HepG2 (cell line): Measurements from ENCODE around the gene SELENOM. TPM values are rescaled to one million over a fixed set of nuclear protein-coding genes. Genes with fewer than 3 reads are reported as not detected.

Experiments
- BRCA1 ChIP-seq: sonication (generic); formaldehyde crosslinking; IDR thresholded peaks from 2 replicates; pipeline ENCODE4 v1.4.0; 2020; ENCODE audit warnings: missing genetic modification reagents
- ERF ChIP-seq: IDR thresholded peaks from 2 replicates; pipeline ENCODE4 v1.6.1; 2018; ENCODE audit warnings: missing biosample characterization, missing genetic modification reagents
- GATAD2A ChIP-seq: IDR thresholded peaks from 2 replicates; pipeline ENCODE4 v1.6.1; 2016
- JUN ChIP-seq: sonication (generic); formaldehyde crosslinking; IDR thresholded peaks from 2 replicates; pipeline ENCODE4 v1.4.0; 2020; ENCODE audit warnings: mild to moderate bottlenecking, missing genetic modification reagents
- KAT8 ChIP-seq: IDR thresholded peaks from 2 replicates; pipeline ENCODE4 v1.6.1; 2016; ENCODE audit warnings: missing genetic modification reagents, missing compliant biosample characterization
- KLF9 ChIP-seq: IDR thresholded peaks from 2 replicates; pipeline ENCODE4 v1.6.1; 2016; ENCODE audit warnings: low read depth
- MEIS1 ChIP-seq: sonication (generic); formaldehyde crosslinking; IDR thresholded peaks from 2 replicates; pipeline ENCODE4 v1.9.0; 2021; ENCODE audit warnings: mild to moderate bottlenecking, missing genetic modification reagents, moderate library complexity, borderline replicate concordance
- PRMT3 ChIP-seq: sonication (generic); formaldehyde crosslinking; IDR thresholded peaks from 2 replicates; pipeline ENCODE4 v1.8.1; 2022; ENCODE audit warnings: low read depth, mild to moderate bottlenecking, moderate library complexity, missing genetic modification reagents, borderline replicate concordance
- SIX1 ChIP-seq: sonication (generic); formaldehyde crosslinking; IDR thresholded peaks from 2 replicates; pipeline ENCODE4 v1.4.0; 2020; ENCODE audit warnings: missing genetic modification reagents, borderline replicate concordance
- SMAD9 ChIP-seq: sonication (generic); formaldehyde crosslinking; IDR thresholded peaks from 2 replicates; pipeline ENCODE4 v1.5.1; 2020; ENCODE audit warnings: mild to moderate bottlenecking, missing genetic modification reagents
- SRSF9 ChIP-seq: fragments of 200-400 bp; formaldehyde crosslinking; IDR thresholded peaks from 2 replicates; pipeline ENCODE4 v1.6.1; 2018; ENCODE audit warnings: borderline replicate concordance, mild to moderate bottlenecking, low read depth, low read length; ENCODE audit not compliant: insufficient read depth, poor library complexity, severe bottlenecking
- TFE3 ChIP-seq: IDR thresholded peaks from 2 replicates; pipeline ENCODE4 v1.6.1; 2016
- ZNF143 ChIP-seq: sonication (generic); formaldehyde crosslinking; IDR thresholded peaks from 2 replicates; pipeline ENCODE4 v1.4.0; 2020; ENCODE audit warnings: missing genetic modification reagents
- ZNF552 ChIP-seq: sonication (generic); formaldehyde crosslinking; IDR thresholded peaks from 2 replicates; pipeline ENCODE4 v1.9.0; 2022; ENCODE audit warnings: missing genetic modification reagents, mild to moderate bottlenecking, borderline replicate concordance
- ZNF788 ChIP-seq: sonication (generic); formaldehyde crosslinking; IDR thresholded peaks from 2 replicates; pipeline ENCODE4 v1.5.0; 2020; ENCODE audit warnings: mild to moderate bottlenecking, missing genetic modification reagents, borderline replicate concordance
- polyA plus RNA-seq, 8 experiments: library from polyadenylated mRNA; depleted of rRNA in 3 of 8; stranded (reverse) in 7 of 8; unstranded in 1 of 8; fragments of >200 nt; fragmentation: Illumina TruSeq in 4 of 8; extraction: Trizol in 4 of 8; gene quantifications; 2 replicates each; pipeline versions ENCODE4 v1.2.1 to v1.2.3, GENCODE V29; 2011 to 2016; ENCODE audit warnings: low read depth in 4 of 8, missing spikeins in 1 of 8, mixed read lengths in 1 of 8; ENCODE audit not compliant: insufficient read depth in 1 of 8
- total RNA-seq, 5 experiments: library from RNA; depleted of rRNA; stranded (reverse); fragments of >200 nt; fragmentation: Illumina TruSeq; extraction: Trizol; gene quantifications; 2 replicates each; pipeline ENCODE4 v1.2.3, GENCODE V29; 2016; ENCODE audit warnings: low read depth in 1 of 5
- TF ChIP-seq, protein P1 (sequence below): sonication (generic); formaldehyde crosslinking; IDR thresholded peaks from 2 replicates; pipeline ENCODE4 v1.5.0; 2020; ENCODE audit warnings: mild to moderate bottlenecking, missing genetic modification reagents, borderline replicate concordance
- TF ChIP-seq, protein P2 (sequence below): sonication (generic); IDR thresholded peaks from 2 replicates; pipeline ENCODE4 v1.6.1; 2016; ENCODE audit warnings: low read depth, borderline replicate concordance
- TF ChIP-seq, protein P3 (sequence below): sonication (generic); formaldehyde crosslinking; IDR thresholded peaks from 2 replicates; pipeline ENCODE4 v1.8.1; 2023; ENCODE audit warnings: mild to moderate bottlenecking, missing genetic modification reagents

SELENOM gene
- total and polyA plus RNA-seq, 2 of the 13 experiments (the other 11 are each of a cell fraction or from before 2014, with no cell fraction given) = 4.1 to 4.3 TPM

DNA sequence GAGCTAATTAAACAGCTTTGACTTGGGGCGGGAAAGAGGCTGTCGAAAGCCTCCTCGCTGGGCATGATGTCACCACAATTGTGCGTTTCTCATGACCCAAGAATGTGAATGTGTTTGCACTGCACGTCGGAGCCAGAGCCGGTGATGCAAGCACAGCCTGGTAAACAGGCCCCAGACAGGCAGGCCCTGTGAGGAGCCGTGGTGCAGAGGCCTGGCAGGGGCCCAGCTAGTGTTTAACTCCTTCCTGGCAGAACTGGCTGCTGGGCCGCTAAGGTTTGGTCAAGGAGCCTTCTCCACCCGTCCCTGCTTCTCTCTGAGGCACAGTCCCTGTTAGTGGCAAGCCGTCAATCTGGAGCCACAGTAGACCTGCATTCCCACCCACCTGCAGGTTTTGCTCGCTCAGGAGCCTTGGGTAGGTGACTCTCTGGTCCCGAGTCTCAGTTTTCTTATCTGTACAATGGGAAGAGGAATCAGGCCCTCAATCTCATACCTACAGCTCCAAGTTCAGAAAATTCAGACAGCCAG, 51.7 kb downstream of the SELENOM start (continued):
- TF ChIP-seq, protein P1, sequence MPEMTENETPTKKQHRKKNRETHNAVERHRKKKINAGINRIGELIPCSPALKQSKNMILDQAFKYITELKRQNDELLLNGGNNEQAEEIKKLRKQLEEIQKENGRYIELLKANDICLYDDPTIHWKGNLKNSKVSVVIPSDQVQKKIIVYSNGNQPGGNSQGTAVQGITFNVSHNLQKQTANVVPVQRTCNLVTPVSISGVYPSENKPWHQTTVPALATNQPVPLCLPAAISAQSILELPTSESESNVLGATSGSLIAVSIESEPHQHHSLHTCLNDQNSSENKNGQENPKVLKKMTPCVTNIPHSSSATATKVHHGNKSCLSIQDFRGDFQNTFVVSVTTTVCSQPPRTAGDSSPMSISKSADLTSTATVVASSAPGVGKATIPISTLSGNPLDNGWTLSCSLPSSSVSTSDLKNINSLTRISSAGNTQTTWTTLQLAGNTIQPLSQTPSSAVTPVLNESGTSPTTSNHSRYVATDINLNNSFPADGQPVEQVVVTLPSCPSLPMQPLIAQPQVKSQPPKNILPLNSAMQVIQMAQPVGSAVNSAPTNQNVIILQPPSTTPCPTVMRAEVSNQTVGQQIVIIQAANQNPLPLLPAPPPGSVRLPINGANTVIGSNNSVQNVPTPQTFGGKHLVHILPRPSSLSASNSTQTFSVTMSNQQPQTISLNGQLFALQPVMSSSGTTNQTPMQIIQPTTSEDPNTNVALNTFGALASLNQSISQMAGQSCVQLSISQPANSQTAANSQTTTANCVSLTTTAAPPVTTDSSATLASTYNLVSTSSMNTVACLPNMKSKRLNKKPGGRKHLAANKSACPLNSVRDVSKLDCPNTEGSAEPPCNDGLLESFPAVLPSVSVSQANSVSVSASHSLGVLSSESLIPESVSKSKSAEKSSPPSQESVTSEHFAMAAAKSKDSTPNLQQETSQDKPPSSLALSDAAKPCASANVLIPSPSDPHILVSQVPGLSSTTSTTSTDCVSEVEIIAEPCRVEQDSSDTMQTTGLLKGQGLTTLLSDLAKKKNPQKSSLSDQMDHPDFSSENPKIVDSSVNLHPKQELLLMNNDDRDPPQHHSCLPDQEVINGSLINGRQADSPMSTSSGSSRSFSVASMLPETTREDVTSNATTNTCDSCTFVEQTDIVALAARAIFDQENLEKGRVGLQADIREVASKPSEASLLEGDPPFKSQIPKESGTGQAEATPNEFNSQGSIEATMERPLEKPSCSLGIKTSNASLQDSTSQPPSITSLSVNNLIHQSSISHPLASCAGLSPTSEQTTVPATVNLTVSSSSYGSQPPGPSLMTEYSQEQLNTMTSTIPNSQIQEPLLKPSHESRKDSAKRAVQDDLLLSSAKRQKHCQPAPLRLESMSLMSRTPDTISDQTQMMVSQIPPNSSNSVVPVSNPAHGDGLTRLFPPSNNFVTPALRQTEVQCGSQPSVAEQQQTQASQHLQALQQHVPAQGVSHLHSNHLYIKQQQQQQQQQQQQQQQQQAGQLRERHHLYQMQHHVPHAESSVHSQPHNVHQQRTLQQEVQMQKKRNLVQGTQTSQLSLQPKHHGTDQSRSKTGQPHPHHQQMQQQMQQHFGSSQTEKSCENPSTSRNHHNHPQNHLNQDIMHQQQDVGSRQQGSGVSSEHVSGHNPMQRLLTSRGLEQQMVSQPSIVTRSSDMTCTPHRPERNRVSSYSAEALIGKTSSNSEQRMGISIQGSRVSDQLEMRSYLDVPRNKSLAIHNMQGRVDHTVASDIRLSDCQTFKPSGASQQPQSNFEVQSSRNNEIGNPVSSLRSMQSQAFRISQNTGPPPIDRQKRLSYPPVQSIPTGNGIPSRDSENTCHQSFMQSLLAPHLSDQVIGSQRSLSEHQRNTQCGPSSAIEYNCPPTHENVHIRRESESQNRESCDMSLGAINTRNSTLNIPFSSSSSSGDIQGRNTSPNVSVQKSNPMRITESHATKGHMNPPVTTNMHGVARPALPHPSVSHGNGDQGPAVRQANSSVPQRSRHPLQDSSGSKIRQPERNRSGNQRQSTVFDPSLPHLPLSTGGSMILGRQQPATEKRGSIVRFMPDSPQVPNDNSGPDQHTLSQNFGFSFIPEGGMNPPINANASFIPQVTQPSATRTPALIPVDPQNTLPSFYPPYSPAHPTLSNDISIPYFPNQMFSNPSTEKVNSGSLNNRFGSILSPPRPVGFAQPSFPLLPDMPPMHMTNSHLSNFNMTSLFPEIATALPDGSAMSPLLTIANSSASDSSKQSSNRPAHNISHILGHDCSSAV (CRISPR knock-in tag) = no peak
- TF ChIP-seq KAT8 (CRISPR knock-in tag) (peak; percentile 86), JUN (CRISPR knock-in tag) (peak; percentile 100), ZNF552 (CRISPR knock-in tag) (peak; percentile 62; the same call in 1 of the 2 replicates), SRSF9 (no peak), MEIS1 (CRISPR knock-in tag) (0 out of 2 replicates have a peak, but pooled peaks have one; percentile 66), ZNF143 (CRISPR knock-in tag) (peak; percentile 61; the same call in 1 of the 2 replicates), BRCA1 (CRISPR knock-in tag) (peak; percentile 66; the same call in 1 of the 2 replicates), SMAD9 (CRISPR knock-in tag) (no peak), KLF9 (CRISPR knock-in tag) (no peak), ZNF788 (peak; percentile 97), SIX1 (CRISPR knock-in tag) (peak; percentile 59; the same call in 1 of the 2 replicates), TFE3 (CRISPR knock-in tag) (peak; percentile 94), GATAD2A (CRISPR knock-in tag) (peak; percentile 98), ERF (CRISPR knock-in tag) (no peak; the same call in 1 of the 2 replicates), PRMT3 (CRISPR knock-in tag) (no peak)
- TF ChIP-seq, protein P2, sequence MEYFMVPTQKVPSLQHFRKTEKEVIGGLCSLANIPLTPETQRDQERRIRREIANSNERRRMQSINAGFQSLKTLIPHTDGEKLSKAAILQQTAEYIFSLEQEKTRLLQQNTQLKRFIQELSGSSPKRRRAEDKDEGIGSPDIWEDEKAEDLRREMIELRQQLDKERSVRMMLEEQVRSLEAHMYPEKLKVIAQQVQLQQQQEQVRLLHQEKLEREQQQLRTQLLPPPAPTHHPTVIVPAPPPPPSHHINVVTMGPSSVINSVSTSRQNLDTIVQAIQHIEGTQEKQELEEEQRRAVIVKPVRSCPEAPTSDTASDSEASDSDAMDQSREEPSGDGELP = peak; percentile 86; the same call in 1 of the 2 replicates
- TF ChIP-seq, protein P3, sequence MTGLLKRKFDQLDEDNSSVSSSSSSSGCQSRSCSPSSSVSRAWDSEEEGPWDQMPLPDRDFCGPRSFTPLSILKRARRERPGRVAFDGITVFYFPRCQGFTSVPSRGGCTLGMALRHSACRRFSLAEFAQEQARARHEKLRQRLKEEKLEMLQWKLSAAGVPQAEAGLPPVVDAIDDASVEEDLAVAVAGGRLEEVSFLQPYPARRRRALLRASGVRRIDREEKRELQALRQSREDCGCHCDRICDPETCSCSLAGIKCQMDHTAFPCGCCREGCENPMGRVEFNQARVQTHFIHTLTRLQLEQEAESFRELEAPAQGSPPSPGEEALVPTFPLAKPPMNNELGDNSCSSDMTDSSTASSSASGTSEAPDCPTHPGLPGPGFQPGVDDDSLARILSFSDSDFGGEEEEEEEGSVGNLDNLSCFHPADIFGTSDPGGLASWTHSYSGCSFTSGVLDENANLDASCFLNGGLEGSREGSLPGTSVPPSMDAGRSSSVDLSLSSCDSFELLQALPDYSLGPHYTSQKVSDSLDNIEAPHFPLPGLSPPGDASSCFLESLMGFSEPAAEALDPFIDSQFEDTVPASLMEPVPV = no peak; the same call in 1 of the 2 replicates
